A549 (cell line): ENCODE data around the gene MYO7A. TPM values are rescaled to one million over a fixed set of nuclear protein-coding genes. Genes with fewer than 3 reads are reported as not detected.
A peak's percentile ranks its signal among the peaks of the same experiment; 100 is the strongest.

Source experiments
- ATAC-seq, 2 experiments: fragments of 200-7000 bp in 1 of 2; fragments of >200 bp in 1 of 2; cut with Nextera tagmentation in 1 of 2; cut with Tn5 transposase in 1 of 2; 3 replicates each; pipeline versions ENCODE4 v1.8.0 to v1.9.1; 2018 to 2020; ENCODE audit warnings: mild to moderate bottlenecking in 1 of 2, moderate library complexity in 1 of 2
- CTCF ChIA-PET: fragments of 300-600 bp; sonication (Branson Sonifier 250); formaldehyde crosslinking; extraction: SDS; loops from one replicate; lab custom pipeline; 2021; ENCODE audit warnings: antibody characterized with exemption, inconsistent platforms; lab: Yijun Ruan, JAX
- POLR2A ChIA-PET: fragments of 350-600 bp; formaldehyde crosslinking; extraction: SDS; loops from one replicate; lab custom pipeline; 2021; ENCODE audit warnings: antibody characterized with exemption, inconsistent platforms; lab: Yijun Ruan, JAX
- DNase-seq, 2 experiments: peaks; one replicate each; pipeline versions ENCODE4 v3.0.0 to v3.0.0-alpha.2; 2011 to 2016; ENCODE audit warnings: low read depth in 1 of 2, low spot score in 1 of 2
- FAIRE-seq: peaks from 2 replicates; lab custom pipeline; 2011; peaks lifted over from hg19 to GRCh38; lab: Jason Lieb, UNC
- H3K27ac ChIP-seq, 2 experiments: fragments of >200 bp; sonication (Bioruptor Twin); formaldehyde crosslinking; 3 replicates each; pipeline ENCODE4 v1.5.1; 2016 to 2017
- H3K4me1 ChIP-seq: fragments of >200 bp; sonication (Bioruptor Twin); formaldehyde crosslinking; 3 replicates; pipeline ENCODE4 v1.6.1; 2016
- H3K4me2 ChIP-seq: fragments of >200 bp; sonication (Bioruptor Twin); formaldehyde crosslinking; 3 replicates; pipeline ENCODE4 v1.6.1; 2016
- H3K4me3 ChIP-seq: fragments of >200 bp; sonication (Bioruptor Twin); formaldehyde crosslinking; 3 replicates; pipeline ENCODE4 v1.5.1; 2016
- H3K9me3 ChIP-seq: fragments of >200 bp; sonication (Bioruptor Twin); formaldehyde crosslinking; 3 replicates; pipeline ENCODE4 v1.6.1; 2016
- CBX2 ChIP-seq: fragments of 200-600 bp; sonication (generic); IDR thresholded peaks from 2 replicates; pipeline ENCODE4 v1.6.1; 2016; ENCODE audit warnings: low read depth, mild to moderate bottlenecking, borderline replicate concordance
- CHD2 ChIP-seq: fragments of 150-350 bp; IDR thresholded peaks from 2 replicates; pipeline ENCODE4 v1.6.1; 2014; ENCODE audit warnings: low read length; ENCODE audit not compliant: partially characterized antibody
- CHD4 ChIP-seq: fragments of 200-600 bp; sonication (generic); IDR thresholded peaks from 2 replicates; pipeline ENCODE4 v1.6.1; 2016; ENCODE audit warnings: antibody characterized with exemption, mild to moderate bottlenecking, borderline replicate concordance
- CTCF ChIP-seq: fragments of >200 bp; sonication (Bioruptor Twin); formaldehyde crosslinking; IDR thresholded peaks from 3 replicates; pipeline ENCODE4 v1.5.1; 2016
- EHMT2 ChIP-seq: fragments of 200-600 bp; sonication (generic); IDR thresholded peaks from 2 replicates; pipeline ENCODE4 v1.6.1; 2016; ENCODE audit warnings: antibody characterized with exemption, low read depth, mild to moderate bottlenecking, moderate library complexity
- FOSB ChIP-seq: fragments of 250-450 bp; sonication (Bioruptor Pico); IDR thresholded peaks from 2 replicates; pipeline ENCODE4 v1.5.0; 2020; ENCODE audit warnings: mild to moderate bottlenecking, moderate library complexity
- FOSL2 ChIP-seq, 2 experiments: fragments of 450-650 bp in 1 of 2; fragments of >200 bp in 1 of 2; sonication (Bioruptor Twin) in 1 of 2; formaldehyde crosslinking; IDR thresholded peaks; 2 replicates each; pipeline versions ENCODE4 v1.5.0 to v1.6.1; 2016 to 2020; ENCODE audit warnings: mild to moderate bottlenecking in 1 of 2, moderate library complexity in 1 of 2
- FOXS1 ChIP-seq: fragments of 250-450 bp; sonication (Bioruptor Pico); IDR thresholded peaks from 2 replicates; pipeline ENCODE4 v1.5.0; 2020; ENCODE audit warnings: mild to moderate bottlenecking, moderate library complexity
- HES2 ChIP-seq: fragments of >200 bp; sonication (Bioruptor Twin); formaldehyde crosslinking; IDR thresholded peaks from 2 replicates; pipeline ENCODE4 v1.6.1; 2016
- HEYL ChIP-seq: fragments of 250-450 bp; sonication (Bioruptor Pico); IDR thresholded peaks from 2 replicates; pipeline ENCODE4 v1.8.0; 2021; ENCODE audit warnings: mild to moderate bottlenecking, moderate library complexity
- HMGXB4 ChIP-seq: fragments of 250-450 bp; sonication (Bioruptor Pico); IDR thresholded peaks from 2 replicates; pipeline ENCODE4 v1.5.0; 2021; ENCODE audit warnings: mild to moderate bottlenecking, moderate library complexity, borderline replicate concordance
- HOXA7 ChIP-seq: fragments of 250-450 bp; sonication (Bioruptor Pico); IDR thresholded peaks from 2 replicates; pipeline ENCODE4 v1.5.0; 2020; ENCODE audit warnings: mild to moderate bottlenecking, moderate library complexity
- HOXB13 ChIP-seq: fragments of 250-450 bp; sonication (Bioruptor Pico); IDR thresholded peaks from 2 replicates; pipeline ENCODE4 v1.5.0; 2020; ENCODE audit warnings: low read depth, mild to moderate bottlenecking, moderate library complexity
- JUN ChIP-seq, 2 experiments: fragments of >200 bp; sonication (Bioruptor Twin); formaldehyde crosslinking; IDR thresholded peaks; 2 replicates in 1 of 2; 3 replicates in 1 of 2; pipeline ENCODE4 v1.6.1; 2016 to 2017
- MAX ChIP-seq: IDR thresholded peaks from 2 replicates; pipeline ENCODE4 v1.6.1; 2012
- MAZ ChIP-seq: fragments of 150-350 bp; IDR thresholded peaks from 2 replicates; pipeline ENCODE4 v1.6.1; 2014; ENCODE audit warnings: antibody characterized with exemption, low read depth, low read length, borderline replicate concordance
- NFE2L2 ChIP-seq: fragments of 150-350 bp; conservative IDR thresholded peaks from 2 replicates; pipeline ENCODE4 v1.6.1; 2014; ENCODE audit warnings: low read length
- PBX3 ChIP-seq: IDR thresholded peaks from 2 replicates; pipeline ENCODE4 v1.6.1; 2012
- PHF8 ChIP-seq: fragments of 200-600 bp; sonication (generic); IDR thresholded peaks from 2 replicates; pipeline ENCODE4 v1.6.1; 2016; ENCODE audit warnings: low read depth, mild to moderate bottlenecking, antibody characterized with exemption, moderate library complexity, borderline replicate concordance
- POLR2A ChIP-seq: IDR thresholded peaks from 2 replicates; pipeline ENCODE4 v1.6.1; 2012; ENCODE audit warnings: mild to moderate bottlenecking, low read length
- RAD21 ChIP-seq, 2 experiments: fragments of >200 bp in 1 of 2; sonication (Bioruptor Twin) in 1 of 2; formaldehyde crosslinking in 1 of 2; IDR thresholded peaks in 1 of 2; conservative IDR thresholded peaks in 1 of 2; 2 replicates in 1 of 2; 3 replicates in 1 of 2; pipeline ENCODE4 v1.6.1; 2012 to 2018; ENCODE audit warnings: inconsistent platforms in 1 of 2
- RARB ChIP-seq: fragments of 250-450 bp; sonication (Bioruptor Pico); IDR thresholded peaks from 2 replicates; pipeline ENCODE4 v1.8.0; 2021; ENCODE audit warnings: mild to moderate bottlenecking, moderate library complexity
- RCOR1 ChIP-seq: fragments of 150-350 bp; IDR thresholded peaks from 2 replicates; pipeline ENCODE4 v1.6.1; 2014; ENCODE audit warnings: antibody characterized with exemption, low read length, low read depth
- RFX5 ChIP-seq: fragments of 450-650 bp; IDR thresholded peaks from 2 replicates; pipeline ENCODE4 v1.7.1; 2014; ENCODE audit warnings: antibody characterized with exemption, mild to moderate bottlenecking, moderate library complexity
- SMC3 ChIP-seq: fragments of >200 bp; sonication (Bioruptor Twin); formaldehyde crosslinking; IDR thresholded peaks from 3 replicates; pipeline ENCODE4 v1.6.1; 2018; ENCODE audit warnings: inconsistent platforms
- USF2 ChIP-seq: fragments of 450-650 bp; IDR thresholded peaks from 2 replicates; pipeline ENCODE4 v1.6.1; 2014; ENCODE audit warnings: antibody characterized with exemption
- ZNF302 ChIP-seq: fragments of 250-450 bp; sonication (Bioruptor Pico); IDR thresholded peaks from 2 replicates; pipeline ENCODE4 v1.9.0; 2021; ENCODE audit warnings: inconsistent platforms, mild to moderate bottlenecking, moderate library complexity
- WGBS: methylation state at CpG from one replicate; pipeline ENCODE4 v1.1.6; 2017; ENCODE audit errors: missing lambda C conversion rate; 5-methylcytosine and 5-hydroxymethylcytosine counted together
- polyA plus RNA-seq, 4 experiments: library from polyadenylated mRNA; depleted of rRNA in 3 of 4; stranded (reverse); fragments of >200 nt; fragmentation: RNase III in 1 of 4; extraction: RNeasy Plus Mini Kit Qiagen cat#74134 plus additional on column Dnase treatment in 1 of 4; gene quantifications; 2 replicates in 3 of 4; 3 replicates in 1 of 4; pipeline ENCODE4 v1.2.3, GENCODE V29; 2011 to 2017

The MYO7A gene
- polyA plus RNA-seq, 2 of the 4 experiments (the other 2 are of a cell fraction): 1.7 to 2.1 TPM

- no peak overlapping the region for H3K4me3 ChIP-seq
- H3K9me3 ChIP-seq: no peaks in the 10 kb centered on the region
- peaks cover 3% of the 10 kb centered on the region; the same call in 1 of the 3 replicates for H3K4me1 ChIP-seq
- FAIRE-seq (no peak), DNase-seq (no peak), ATAC-seq (peak in 1 of 2 experiments; percentile 18; a peak in 1 of 6 replicates)
- H3K4me2 ChIP-seq: no peak overlapping the region
- ChIA-PET POLR2A (no interaction called here), CTCF (interaction anchor here (0.6 to 4.3 kb wide), 5 partner anchors 9 to 1698 kb away, joined by 3 to 35 read pairs (median 5); partner anchors contain the start of gene MYO7A)
- TF ChIP-seq FOSB: no peak
- no peak for TF ChIP-seq RARB (CRISPR knock-in tag)
- no peak for TF ChIP-seq POLR2A
- TF ChIP-seq EHMT2: no peak
- TF ChIP-seq RAD21 (conservative IDR thresholded peaks at IDR 0.05 in 1 of 2, IDR thresholded peaks at IDR 0.05 in 1 of 2): no peak
- no peak for TF ChIP-seq HOXA7
- no peak for TF ChIP-seq MAZ
- no peak for TF ChIP-seq SMC3
- TF ChIP-seq FOSL2 (IDR thresholded peaks at IDR 0.05): no peak
- no peak for TF ChIP-seq FOSL2 (CRISPR knock-in tag; IDR thresholded peaks at IDR 0.05)
- TF ChIP-seq USF2: no peak
- no peak for TF ChIP-seq HES2
- no peak for TF ChIP-seq JUN (IDR thresholded peaks at IDR 0.05)
- TF ChIP-seq HMGXB4 (CRISPR knock-in tag): no peak
- TF ChIP-seq RCOR1: no peak
- H3K27ac ChIP-seq: no peak overlapping the region
- WGBS: 69% methylated on average over 6 of the region's 8 CpGs
These were observed 12.3 kb downstream of the MYO7A start for GRCh38 chr11:77140231-77140851.

- H3K9me3 ChIP-seq: no peaks in the 10 kb centered on the region
- H3K4me3 ChIP-seq: no peak overlapping the region
- DNase-seq: peak in 1 of 2 experiments; percentile 41
- peak; percentile 25 to 65; a peak in 3 of 6 replicates for ATAC-seq
- 48% methylated on average over 4 of the region's 4 CpGs for WGBS
- ChIA-PET POLR2A (no interaction called here), CTCF (interaction anchor here (0.9 to 4.3 kb wide), 4 partner anchors 13 to 221 kb away, joined by 3 to 35 read pairs (median 6); partner anchors contain the start of gene MYO7A)
- FAIRE-seq: no peak
- no peak overlapping the region for H3K4me2 ChIP-seq
- H3K4me1 ChIP-seq: peaks cover 3% of the 10 kb centered on the region; the same call in 1 of the 3 replicates
- no peak for TF ChIP-seq HOXB13 (CRISPR knock-in tag)
- no peak for TF ChIP-seq PHF8
- TF ChIP-seq RFX5: no peak
- TF ChIP-seq NFE2L2: no peak
- no peak for TF ChIP-seq PBX3
- no peak for TF ChIP-seq RARB (CRISPR knock-in tag)
- TF ChIP-seq MAX: no peak
- TF ChIP-seq ZNF302: no peak
- TF ChIP-seq CTCF: no peak
- no peak for TF ChIP-seq RCOR1
- TF ChIP-seq CBX2: no peak
- TF ChIP-seq CHD2: no peak
- no peak for TF ChIP-seq FOXS1
- no peak for TF ChIP-seq CHD4
- TF ChIP-seq HEYL: no peak
- H3K27ac ChIP-seq: no peak overlapping the region
These were observed 13.0 kb downstream of the MYO7A start for GRCh38 chr11:77141034-77141433.
